Astrocyte (in vitro differentiated cells and primary cell): Measurements from ENCODE around the gene MYO1E. TPM values are rescaled to one million over a fixed set of nuclear protein-coding genes. Genes with fewer than 3 reads are reported as not detected.

ENCODE experiments used
- DNase-seq: peaks from one replicate; pipeline ENCODE4 v3.0.0-alpha.2; 2010; ENCODE audit warnings: low read depth
- FAIRE-seq: peaks from 2 replicates; lab custom pipeline; 2011; peaks lifted over from hg19 to GRCh38; lab: Jason Lieb, UNC
- H2AFZ ChIP-seq: 2 replicates; pipeline ENCODE4 v1.6.0; 2012; ENCODE audit warnings: low read depth, low read length, inconsistent platforms
- H3K27ac ChIP-seq: 2 replicates; pipeline ENCODE4 v1.5.1; 2011; ENCODE audit warnings: low read depth, low read length, inconsistent platforms
- H3K27me3 ChIP-seq: 2 replicates; pipeline ENCODE4 v1.6.0; 2011; ENCODE audit warnings: low read length, inconsistent platforms; ENCODE audit not compliant: insufficient read depth
- H3K36me3 ChIP-seq: 2 replicates; pipeline ENCODE4 v1.5.1; 2011; ENCODE audit warnings: low read length, inconsistent platforms; ENCODE audit not compliant: insufficient read depth
- H3K4me1 ChIP-seq: 2 replicates; pipeline ENCODE4 v1.5.1; 2011; ENCODE audit warnings: low read length, inconsistent platforms; ENCODE audit not compliant: insufficient read depth
- H3K4me2 ChIP-seq: 2 replicates; pipeline ENCODE4 v1.6.0; 2012; ENCODE audit warnings: low read length, inconsistent platforms
- H3K4me3 ChIP-seq: 2 replicates; pipeline ENCODE4 v1.5.1; 2011; ENCODE audit warnings: low read depth, mild to moderate bottlenecking, low read length, inconsistent platforms; ENCODE audit not compliant: insufficient read depth
- H3K79me2 ChIP-seq: 2 replicates; pipeline ENCODE4 v1.6.0; 2012; ENCODE audit warnings: mild to moderate bottlenecking, low read length, inconsistent platforms; ENCODE audit not compliant: insufficient read depth
- H3K9ac ChIP-seq: 2 replicates; pipeline ENCODE4 v1.6.0; 2012; ENCODE audit warnings: mild to moderate bottlenecking, low read length, inconsistent platforms
- H3K9me3 ChIP-seq: 2 replicates; pipeline ENCODE4 v1.5.1; 2012; ENCODE audit warnings: low read depth, mild to moderate bottlenecking, low read length, inconsistent platforms; ENCODE audit not compliant: insufficient read depth
- H4K20me1 ChIP-seq: 2 replicates; pipeline ENCODE4 v1.6.0; 2012; ENCODE audit warnings: low read length, inconsistent platforms; ENCODE audit not compliant: insufficient read depth
- H3K27ac Mint-ChIP-seq: one replicate; pipeline ENCODE4 v1.8.0; 2021; ENCODE audit warnings: mild to moderate bottlenecking, mixed read lengths; ENCODE audit not compliant: unreplicated experiment
- H3K27me3 Mint-ChIP-seq: one replicate; pipeline ENCODE4 v1.8.0; 2021; ENCODE audit warnings: low read depth, mixed read lengths; ENCODE audit not compliant: unreplicated experiment
- H3K36me3 Mint-ChIP-seq: one replicate; pipeline ENCODE4 v1.8.0; 2021; ENCODE audit warnings: low read depth, mixed read lengths; ENCODE audit not compliant: unreplicated experiment
- H3K4me1 Mint-ChIP-seq: one replicate; pipeline ENCODE4 v1.8.0; 2021; ENCODE audit warnings: low read depth, mixed read lengths; ENCODE audit not compliant: unreplicated experiment
- H3K4me3 Mint-ChIP-seq: one replicate; pipeline ENCODE4 v1.8.0; 2021; ENCODE audit warnings: mild to moderate bottlenecking, moderate library complexity, mixed read lengths; ENCODE audit not compliant: unreplicated experiment
- H3K9me3 Mint-ChIP-seq: one replicate; pipeline ENCODE4 v1.8.0; 2021; ENCODE audit warnings: mild to moderate bottlenecking, mixed read lengths; ENCODE audit not compliant: unreplicated experiment
- EZH2 ChIP-seq: IDR thresholded peaks from 2 replicates; pipeline ENCODE4 v1.6.1; 2012; ENCODE audit warnings: mild to moderate bottlenecking, low read length, inconsistent platforms; ENCODE audit not compliant: insufficient read depth
- total RNA-seq: library from RNA; stranded (reverse); gene quantifications from 2 replicates; pipeline ENCODE4 v1.2.1, GENCODE V29; 2021
- TF ChIP-seq, protein P1 (sequence below): IDR thresholded peaks from 2 replicates; pipeline ENCODE4 v1.5.1; 2011; ENCODE audit warnings: low read depth, mild to moderate bottlenecking, inconsistent platforms, low read length, moderate library complexity; ENCODE audit not compliant: insufficient read depth

MYO1E gene
- total RNA-seq, 1 donor from 2014 or later, result 227 TPM

DNA sequence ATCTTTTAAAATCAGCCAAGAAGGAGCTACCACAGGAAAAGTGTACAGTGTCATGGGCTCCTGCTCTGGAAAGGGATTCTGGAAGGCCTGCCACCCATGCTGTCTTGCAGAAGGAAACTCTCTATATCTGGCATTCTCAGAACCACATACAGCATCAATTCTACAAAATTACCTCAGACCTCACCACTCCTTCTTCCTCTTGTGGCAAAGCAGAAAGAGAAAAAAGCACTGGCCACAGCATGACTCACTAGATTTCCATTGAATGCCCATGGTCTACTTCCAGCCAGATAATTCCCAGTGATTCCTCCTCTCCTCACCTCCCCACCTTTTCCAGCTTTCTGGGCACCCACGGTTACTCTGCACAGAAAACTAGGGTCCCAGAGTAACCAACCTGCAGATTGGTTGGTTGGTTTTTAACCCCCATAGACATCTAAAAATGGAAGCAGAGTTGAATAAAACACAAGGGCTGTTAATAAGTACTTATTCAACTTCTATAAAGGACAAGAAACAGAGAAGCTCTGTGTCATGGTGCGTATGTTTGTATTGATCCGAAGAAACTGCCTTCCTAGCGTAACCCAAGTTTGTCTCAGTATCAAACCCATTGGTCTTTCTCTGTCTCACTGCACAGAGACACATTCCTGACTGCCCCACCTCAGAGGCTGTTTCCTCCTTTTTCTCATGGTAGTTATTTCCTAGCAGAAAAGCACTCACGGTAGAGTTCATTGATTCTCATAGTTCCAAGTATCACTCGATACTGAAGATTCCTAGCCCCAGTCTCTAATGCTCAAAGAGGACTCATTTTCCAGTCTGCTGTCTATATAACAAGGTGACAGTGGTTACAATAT lies 98.3 kb downstream of the MYO1E start:
- Histone ChIP-seq H2AFZ (no peak overlapping the region), H4K20me1 (peaks cover 53% of the 10 kb centered on the region), H3K4me1 (peaks cover 10% of the 10 kb centered on the region), H3K4me3 (no peak overlapping the region), H3K27me3 (no peaks in the 10 kb centered on the region), H3K27ac (peak overlapping the region; percentile 12), H3K79me2 (peaks cover 71% of the 10 kb centered on the region), H3K9ac (no peak overlapping the region), H3K4me2 (peak overlapping the region; percentile 20), H3K9me3 (no peaks in the 10 kb centered on the region), H3K36me3 (peaks cover 5% of the 10 kb centered on the region)
- peaks cover 4% of the 10 kb centered on the region for H3K36me3 Mint-ChIP-seq
- H3K27me3 Mint-ChIP-seq, result no peaks in the 10 kb centered on the region
- H3K4me1 Mint-ChIP-seq, result peaks cover 38% of the 10 kb centered on the region
- no peaks in the 10 kb centered on the region for H3K9me3 Mint-ChIP-seq
- FAIRE-seq (peak; percentile 17), DNase-seq (peak; percentile 88)
- TF ChIP-seq, protein P1, sequence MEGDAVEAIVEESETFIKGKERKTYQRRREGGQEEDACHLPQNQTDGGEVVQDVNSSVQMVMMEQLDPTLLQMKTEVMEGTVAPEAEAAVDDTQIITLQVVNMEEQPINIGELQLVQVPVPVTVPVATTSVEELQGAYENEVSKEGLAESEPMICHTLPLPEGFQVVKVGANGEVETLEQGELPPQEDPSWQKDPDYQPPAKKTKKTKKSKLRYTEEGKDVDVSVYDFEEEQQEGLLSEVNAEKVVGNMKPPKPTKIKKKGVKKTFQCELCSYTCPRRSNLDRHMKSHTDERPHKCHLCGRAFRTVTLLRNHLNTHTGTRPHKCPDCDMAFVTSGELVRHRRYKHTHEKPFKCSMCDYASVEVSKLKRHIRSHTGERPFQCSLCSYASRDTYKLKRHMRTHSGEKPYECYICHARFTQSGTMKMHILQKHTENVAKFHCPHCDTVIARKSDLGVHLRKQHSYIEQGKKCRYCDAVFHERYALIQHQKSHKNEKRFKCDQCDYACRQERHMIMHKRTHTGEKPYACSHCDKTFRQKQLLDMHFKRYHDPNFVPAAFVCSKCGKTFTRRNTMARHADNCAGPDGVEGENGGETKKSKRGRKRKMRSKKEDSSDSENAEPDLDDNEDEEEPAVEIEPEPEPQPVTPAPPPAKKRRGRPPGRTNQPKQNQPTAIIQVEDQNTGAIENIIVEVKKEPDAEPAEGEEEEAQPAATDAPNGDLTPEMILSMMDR, result no peak
- TF ChIP-seq EZH2, result no peak
- peak overlapping the region; percentile 16 for H3K4me3 Mint-ChIP-seq
- peak overlapping the region; percentile 96 for H3K27ac Mint-ChIP-seq

DNA sequence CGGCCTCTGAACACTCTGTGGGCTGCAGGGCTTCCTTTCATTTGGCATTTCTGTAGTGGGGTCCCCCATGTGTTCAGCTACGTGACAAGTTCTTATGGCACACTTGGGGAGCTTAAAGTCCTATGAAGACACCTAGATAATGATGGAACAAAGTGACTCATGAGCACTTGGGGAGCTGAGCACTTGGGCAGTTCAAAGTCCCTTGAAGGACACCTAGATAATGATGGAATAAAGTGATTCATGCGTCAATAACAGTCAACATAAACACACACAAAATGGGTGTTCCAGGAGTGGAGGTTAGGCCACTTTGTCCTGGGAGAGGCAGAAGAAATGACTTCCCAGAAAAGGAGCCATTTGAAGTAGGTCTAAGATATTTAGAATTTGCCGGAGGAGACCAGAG lies 99.4 kb downstream of the MYO1E start:
- no peak for FAIRE-seq
- Histone ChIP-seq H3K36me3 (peaks cover 5% of the 10 kb centered on the region), H3K4me3 (no peak overlapping the region), H3K79me2 (peaks cover 62% of the 10 kb centered on the region), H3K4me2 (no peak overlapping the region), H3K27ac (no peak overlapping the region), H2AFZ (no peak overlapping the region), H3K4me1 (peaks cover 18% of the 10 kb centered on the region), H3K27me3 (no peaks in the 10 kb centered on the region), H3K9me3 (no peaks in the 10 kb centered on the region), H4K20me1 (peaks cover 45% of the 10 kb centered on the region), H3K9ac (no peak overlapping the region)
- no peaks in the 10 kb centered on the region for H3K27me3 Mint-ChIP-seq
- H3K4me3 Mint-ChIP-seq, result no peak overlapping the region
- H3K4me1 Mint-ChIP-seq, result peaks cover 39% of the 10 kb centered on the region
- peak overlapping the region; percentile 93 for H3K27ac Mint-ChIP-seq
- H3K36me3 Mint-ChIP-seq, result peaks cover 4% of the 10 kb centered on the region
- no peaks in the 10 kb centered on the region for H3K9me3 Mint-ChIP-seq
- DNase-seq, result no peak
- no peak for TF ChIP-seq EZH2
- TF ChIP-seq, protein P1, result no peak
